ENCODE results near the gene SLC36A4.

SLC36A4 gene

GRCh38 chr11:93131709-93132108 lies 66.1 kb downstream of the SLC36A4 start:
- Histone ChIP-seq H3K27me3 (replicated peaks; ENCODE audit: control insufficient read depth, insufficient read depth, low read length) (no peaks in the 10 kb centered on the region), H3K4me3 (replicated peaks; ENCODE audit: low read depth, low read length) (no peak overlapping the region), H3K36me3 (ENCODE audit: control insufficient read depth, insufficient read depth, low read length) (no peaks in the 10 kb centered on the region)
- TF ChIP-seq CTCF (IDR thresholded peaks at IDR 0.05; ENCODE audit: insufficient read depth, low read length, poor library complexity, severe bottlenecking), result no peak
- DNase-seq (ENCODE audit: extremely low read depth, insufficient read length), result no peak

- TF ChIP-seq CTCF (IDR thresholded peaks at IDR 0.05; ENCODE audit: insufficient read depth, low read length, poor library complexity, severe bottlenecking), result no peak
- no peak overlapping the region for H3K4me3 ChIP-seq (replicated peaks; ENCODE audit: low read depth, low read length)
- no peaks in the 10 kb centered on the region for H3K27me3 ChIP-seq (replicated peaks; ENCODE audit: control insufficient read depth, insufficient read depth, low read length)
- no peaks in the 10 kb centered on the region for H3K36me3 ChIP-seq (ENCODE audit: control insufficient read depth, insufficient read depth, low read length)
- no peak for DNase-seq (ENCODE audit: extremely low read depth, insufficient read length)
Measured at GRCh38 chr11:93128574-93128973, 69.2 kb downstream of the SLC36A4 start.

GRCh38 chr11:93123351-93123898 lies 74.4 kb downstream of the SLC36A4 start:
- H3K4me3 ChIP-seq (replicated peaks; ENCODE audit: low read depth, low read length), result no peak overlapping the region
- no peaks in the 10 kb centered on the region for H3K27me3 ChIP-seq (replicated peaks; ENCODE audit: control insufficient read depth, insufficient read depth, low read length)
- TF ChIP-seq CTCF (IDR thresholded peaks at IDR 0.05; ENCODE audit: insufficient read depth, low read length, poor library complexity, severe bottlenecking), result no peak
- no peaks in the 10 kb centered on the region for H3K36me3 ChIP-seq (ENCODE audit: control insufficient read depth, insufficient read depth, low read length)
- no peak for DNase-seq (ENCODE audit: extremely low read depth, insufficient read length)

- TF ChIP-seq CTCF (IDR thresholded peaks at IDR 0.05; ENCODE audit: insufficient read depth, low read length, poor library complexity, severe bottlenecking), result no peak
- H3K36me3 ChIP-seq (ENCODE audit: control insufficient read depth, insufficient read depth, low read length), result no peaks in the 10 kb centered on the region
- no peak for DNase-seq (ENCODE audit: extremely low read depth, insufficient read length)
- no peaks in the 10 kb centered on the region for H3K27me3 ChIP-seq (replicated peaks; ENCODE audit: control insufficient read depth, insufficient read depth, low read length)
- H3K4me3 ChIP-seq (replicated peaks; ENCODE audit: low read depth, low read length), result no peak overlapping the region
Measured at GRCh38 chr11:93122535-93123235, 75.1 kb downstream of the SLC36A4 start.

- TF ChIP-seq CTCF (IDR thresholded peaks at IDR 0.05; ENCODE audit: insufficient read depth, low read length, poor library complexity, severe bottlenecking), result no peak
- no peak overlapping the region for H3K4me3 ChIP-seq (replicated peaks; ENCODE audit: low read depth, low read length)
- no peaks in the 10 kb centered on the region for H3K36me3 ChIP-seq (ENCODE audit: control insufficient read depth, insufficient read depth, low read length)
- no peak for DNase-seq (ENCODE audit: extremely low read depth, insufficient read length)
- H3K27me3 ChIP-seq (replicated peaks; ENCODE audit: control insufficient read depth, insufficient read depth, low read length), result no peaks in the 10 kb centered on the region; the same call in 1 of the 2 replicates
Measured at GRCh38 chr11:93118276-93118675, 79.5 kb downstream of the SLC36A4 start.

Measured in GM06990 (cell line).